GM12878 (cell line): Measurements from ENCODE around the gene DCUN1D3.

Source experiments
- CBX3 ChIP-seq: fragments of 200-600 bp; sonication (generic); IDR thresholded peaks from 2 replicates; pipeline ENCODE4 v1.6.1; 2016; ENCODE audit warnings: low read depth, borderline replicate concordance
- HDAC2 ChIP-seq: fragments of 200-600 bp; sonication (generic); IDR thresholded peaks from 2 replicates; pipeline ENCODE4 v1.6.1; 2017
- MYC ChIP-seq: IDR thresholded peaks from 2 replicates; pipeline ENCODE4 v1.6.1; 2011; ENCODE audit warnings: mild to moderate bottlenecking, low read length, moderate library complexity, inconsistent platforms; ENCODE audit not compliant: insufficient read depth, insufficient replicate concordance, insufficient read length, severe bottlenecking
- NFXL1 ChIP-seq: fragments of 450-650 bp; IDR thresholded peaks from 2 replicates; pipeline ENCODE4 v1.6.1; 2017; ENCODE audit warnings: antibody characterized with exemption, mild to moderate bottlenecking, borderline replicate concordance
- POLR2A ChIP-seq: IDR thresholded peaks from 2 replicates; pipeline ENCODE4 v1.6.1; 2011; ENCODE audit warnings: low read depth, mild to moderate bottlenecking, low read length
- POLR2AphosphoS5 ChIP-seq: IDR thresholded peaks from 2 replicates; pipeline ENCODE4 v1.6.1; 2011; ENCODE audit warnings: mild to moderate bottlenecking, low read length, inconsistent platforms
- RCOR1 ChIP-seq: conservative IDR thresholded peaks from 2 replicates; pipeline ENCODE4 v1.6.1; 2012; ENCODE audit warnings: low read depth, low read length, improper control_type of control experiment
- TAF1 ChIP-seq: IDR thresholded peaks from 2 replicates; pipeline ENCODE4 v1.6.1; 2011; ENCODE audit warnings: mild to moderate bottlenecking, low read depth, low read length, borderline replicate concordance
- TF ChIP-seq, protein P1 (sequence below), 3 experiments: IDR thresholded peaks in 2 of 3; conservative IDR thresholded peaks in 1 of 3; 2 replicates each; pipeline ENCODE4 v1.5.1; 2011; ENCODE audit warnings: low read depth in 3 of 3, low read length in 3 of 3, mild to moderate bottlenecking in 3 of 3, control low read depth in 2 of 3, moderate library complexity in 2 of 3, inconsistent platforms in 1 of 3, mixed read lengths in 1 of 3; ENCODE audit not compliant: control insufficient read depth in 2 of 3, insufficient read depth in 1 of 3; ENCODE audit errors: extremely low read depth in 1 of 3
- TF ChIP-seq, protein P2 (sequence below): IDR thresholded peaks from 2 replicates; pipeline ENCODE4 v1.6.1; 2012; ENCODE audit warnings: mild to moderate bottlenecking, low read depth, low read length
- TF ChIP-seq, protein P3 (sequence below): fragments of 450-650 bp; IDR thresholded peaks from 2 replicates; pipeline ENCODE4 v1.6.1; 2017; ENCODE audit warnings: mild to moderate bottlenecking

DNA sequence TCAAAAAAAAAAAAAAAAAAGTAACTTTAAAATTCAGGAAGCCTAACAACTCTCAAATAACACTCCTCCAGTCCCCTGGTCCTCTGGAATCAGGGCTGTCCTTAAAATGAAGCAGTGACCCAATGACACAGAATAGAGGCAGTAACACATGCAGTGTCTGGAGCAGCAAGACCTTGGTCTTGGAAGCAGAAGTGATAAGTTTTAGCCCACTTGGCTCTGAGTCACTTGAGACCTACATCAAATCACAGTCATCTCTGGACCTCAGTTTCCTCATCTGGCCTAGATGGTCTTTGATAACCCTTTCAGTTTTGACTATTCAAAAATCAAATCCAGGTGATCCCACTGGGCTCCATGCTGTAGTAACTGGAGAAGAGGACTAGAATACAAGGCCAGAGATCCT lies 39.5 kb upstream of the DCUN1D3 start:
- TF ChIP-seq, protein P1, sequence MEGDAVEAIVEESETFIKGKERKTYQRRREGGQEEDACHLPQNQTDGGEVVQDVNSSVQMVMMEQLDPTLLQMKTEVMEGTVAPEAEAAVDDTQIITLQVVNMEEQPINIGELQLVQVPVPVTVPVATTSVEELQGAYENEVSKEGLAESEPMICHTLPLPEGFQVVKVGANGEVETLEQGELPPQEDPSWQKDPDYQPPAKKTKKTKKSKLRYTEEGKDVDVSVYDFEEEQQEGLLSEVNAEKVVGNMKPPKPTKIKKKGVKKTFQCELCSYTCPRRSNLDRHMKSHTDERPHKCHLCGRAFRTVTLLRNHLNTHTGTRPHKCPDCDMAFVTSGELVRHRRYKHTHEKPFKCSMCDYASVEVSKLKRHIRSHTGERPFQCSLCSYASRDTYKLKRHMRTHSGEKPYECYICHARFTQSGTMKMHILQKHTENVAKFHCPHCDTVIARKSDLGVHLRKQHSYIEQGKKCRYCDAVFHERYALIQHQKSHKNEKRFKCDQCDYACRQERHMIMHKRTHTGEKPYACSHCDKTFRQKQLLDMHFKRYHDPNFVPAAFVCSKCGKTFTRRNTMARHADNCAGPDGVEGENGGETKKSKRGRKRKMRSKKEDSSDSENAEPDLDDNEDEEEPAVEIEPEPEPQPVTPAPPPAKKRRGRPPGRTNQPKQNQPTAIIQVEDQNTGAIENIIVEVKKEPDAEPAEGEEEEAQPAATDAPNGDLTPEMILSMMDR (IDR thresholded peaks at IDR 0.05 in 2 of 3, conservative IDR thresholded peaks at IDR 0.05 in 1 of 3; ENCODE audit: control insufficient read depth in 2 of 3, extremely low read depth in 1 of 3, insufficient read depth in 1 of 3, low read depth in 3 of 3, low read length in 3 of 3), result no peak
- TF ChIP-seq TAF1, result no peak
- no peak for TF ChIP-seq RCOR1
- TF ChIP-seq NFXL1, result no peak
- TF ChIP-seq POLR2AphosphoS5, result no peak
- TF ChIP-seq, protein P2, sequence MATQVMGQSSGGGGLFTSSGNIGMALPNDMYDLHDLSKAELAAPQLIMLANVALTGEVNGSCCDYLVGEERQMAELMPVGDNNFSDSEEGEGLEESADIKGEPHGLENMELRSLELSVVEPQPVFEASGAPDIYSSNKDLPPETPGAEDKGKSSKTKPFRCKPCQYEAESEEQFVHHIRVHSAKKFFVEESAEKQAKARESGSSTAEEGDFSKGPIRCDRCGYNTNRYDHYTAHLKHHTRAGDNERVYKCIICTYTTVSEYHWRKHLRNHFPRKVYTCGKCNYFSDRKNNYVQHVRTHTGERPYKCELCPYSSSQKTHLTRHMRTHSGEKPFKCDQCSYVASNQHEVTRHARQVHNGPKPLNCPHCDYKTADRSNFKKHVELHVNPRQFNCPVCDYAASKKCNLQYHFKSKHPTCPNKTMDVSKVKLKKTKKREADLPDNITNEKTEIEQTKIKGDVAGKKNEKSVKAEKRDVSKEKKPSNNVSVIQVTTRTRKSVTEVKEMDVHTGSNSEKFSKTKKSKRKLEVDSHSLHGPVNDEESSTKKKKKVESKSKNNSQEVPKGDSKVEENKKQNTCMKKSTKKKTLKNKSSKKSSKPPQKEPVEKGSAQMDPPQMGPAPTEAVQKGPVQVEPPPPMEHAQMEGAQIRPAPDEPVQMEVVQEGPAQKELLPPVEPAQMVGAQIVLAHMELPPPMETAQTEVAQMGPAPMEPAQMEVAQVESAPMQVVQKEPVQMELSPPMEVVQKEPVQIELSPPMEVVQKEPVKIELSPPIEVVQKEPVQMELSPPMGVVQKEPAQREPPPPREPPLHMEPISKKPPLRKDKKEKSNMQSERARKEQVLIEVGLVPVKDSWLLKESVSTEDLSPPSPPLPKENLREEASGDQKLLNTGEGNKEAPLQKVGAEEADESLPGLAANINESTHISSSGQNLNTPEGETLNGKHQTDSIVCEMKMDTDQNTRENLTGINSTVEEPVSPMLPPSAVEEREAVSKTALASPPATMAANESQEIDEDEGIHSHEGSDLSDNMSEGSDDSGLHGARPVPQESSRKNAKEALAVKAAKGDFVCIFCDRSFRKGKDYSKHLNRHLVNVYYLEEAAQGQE, result no peak
- TF ChIP-seq CBX3, result no peak
- TF ChIP-seq MYC, result no peak
- TF ChIP-seq, protein P3, sequence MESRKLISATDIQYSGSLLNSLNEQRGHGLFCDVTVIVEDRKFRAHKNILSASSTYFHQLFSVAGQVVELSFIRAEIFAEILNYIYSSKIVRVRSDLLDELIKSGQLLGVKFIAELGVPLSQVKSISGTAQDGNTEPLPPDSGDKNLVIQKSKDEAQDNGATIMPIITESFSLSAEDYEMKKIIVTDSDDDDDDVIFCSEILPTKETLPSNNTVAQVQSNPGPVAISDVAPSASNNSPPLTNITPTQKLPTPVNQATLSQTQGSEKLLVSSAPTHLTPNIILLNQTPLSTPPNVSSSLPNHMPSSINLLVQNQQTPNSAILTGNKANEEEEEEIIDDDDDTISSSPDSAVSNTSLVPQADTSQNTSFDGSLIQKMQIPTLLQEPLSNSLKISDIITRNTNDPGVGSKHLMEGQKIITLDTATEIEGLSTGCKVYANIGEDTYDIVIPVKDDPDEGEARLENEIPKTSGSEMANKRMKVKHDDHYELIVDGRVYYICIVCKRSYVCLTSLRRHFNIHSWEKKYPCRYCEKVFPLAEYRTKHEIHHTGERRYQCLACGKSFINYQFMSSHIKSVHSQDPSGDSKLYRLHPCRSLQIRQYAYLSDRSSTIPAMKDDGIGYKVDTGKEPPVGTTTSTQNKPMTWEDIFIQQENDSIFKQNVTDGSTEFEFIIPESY, result no peak
- no peak for TF ChIP-seq HDAC2
- no peak for TF ChIP-seq POLR2A
